Activated T-cell treated with anti-CD3 and anti-CD28 coated beads for 4 hours (primary cell): ENCODE data around the gene MAP10.
"Not testable (repeated sequence)": the region's sequence is repeated elsewhere in the genome, so short reads cannot be mapped to it uniquely, and the experiment has no call there.

Experiments
- DNase-seq: peaks from one replicate; pipeline ENCODE4 v3.0.0-alpha.2; 2020

The MAP10 gene

GRCh38 chr1:232805269-232806185 lies at the start of gene MAP10:
Gene MAP10, plus strand, starts transcription at chr1:232805416. Its CDS starts 34 bp downstream, at chr1:232805450.
- DNase-seq = peak; percentile 49

GRCh38 chr1:232764458-232765251 lies 40.6 kb upstream of the MAP10 start:
- no peak for DNase-seq

DNA sequence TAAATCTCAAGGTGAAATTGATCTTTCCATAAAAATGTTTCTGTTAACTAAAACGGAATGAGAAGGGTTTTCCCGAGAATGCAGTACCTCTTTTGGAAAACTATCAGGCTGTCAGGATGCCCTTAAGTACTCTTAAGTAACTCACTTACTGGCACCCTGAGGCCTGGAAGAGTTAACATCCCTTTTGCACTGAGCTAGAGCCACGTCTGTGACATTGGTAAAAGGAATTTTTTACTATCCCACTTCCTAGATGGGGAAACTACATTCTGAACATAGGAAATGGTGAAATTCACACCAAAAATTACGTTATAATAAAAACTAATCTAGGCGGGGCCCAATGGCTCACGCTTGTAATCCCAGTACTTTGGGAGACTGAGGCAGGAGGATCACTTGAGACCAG lies 39.7 kb upstream of the MAP10 start:
- DNase-seq = no peak

- DNase-seq = no peak
These were observed 38.9 kb upstream of the MAP10 start for GRCh38 chr1:232766241-232766890.

DNA sequence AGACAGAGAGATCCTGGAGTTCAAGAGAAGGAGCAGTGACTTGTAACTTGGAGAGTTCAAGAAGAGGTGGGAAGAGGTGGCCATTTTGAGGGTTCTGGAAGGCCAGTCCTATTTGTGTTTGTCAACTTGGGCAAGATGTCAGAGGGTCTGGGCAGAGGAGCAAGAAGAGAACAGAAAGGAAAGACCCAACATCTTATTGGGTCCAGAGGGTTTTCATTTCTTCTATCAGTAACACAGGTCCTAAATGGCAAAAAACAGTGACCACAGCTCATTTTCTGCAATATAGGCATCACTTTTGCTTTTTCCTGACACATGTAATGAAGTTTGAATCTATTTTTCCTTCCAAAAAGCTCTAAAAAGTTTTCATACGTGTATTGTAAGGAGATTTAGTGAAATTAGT lies 38.3 kb upstream of the MAP10 start:
- DNase-seq = no peak

GRCh38 chr1:232767305-232768074 lies 37.7 kb upstream of the MAP10 start:
- no peak for DNase-seq

DNA sequence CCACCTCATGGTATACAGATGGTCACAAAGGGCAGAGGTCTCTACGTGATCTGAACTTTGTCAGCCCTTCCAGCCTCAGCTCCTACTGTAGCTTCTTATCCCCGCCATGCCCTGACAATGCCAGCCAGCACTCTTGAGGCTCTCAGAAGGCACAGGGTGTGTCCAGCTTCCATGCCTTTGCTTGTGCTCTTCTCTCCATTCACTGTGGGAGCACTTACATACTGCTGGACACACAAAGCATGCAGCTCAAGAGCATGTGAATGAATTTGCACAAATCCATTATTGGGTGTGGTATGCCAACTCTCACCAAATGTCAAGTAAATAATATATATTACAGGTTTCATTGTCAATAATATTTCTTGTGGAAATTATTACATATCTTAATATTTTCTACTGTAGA lies 36.4 kb upstream of the MAP10 start:
- DNase-seq = no peak

DNA sequence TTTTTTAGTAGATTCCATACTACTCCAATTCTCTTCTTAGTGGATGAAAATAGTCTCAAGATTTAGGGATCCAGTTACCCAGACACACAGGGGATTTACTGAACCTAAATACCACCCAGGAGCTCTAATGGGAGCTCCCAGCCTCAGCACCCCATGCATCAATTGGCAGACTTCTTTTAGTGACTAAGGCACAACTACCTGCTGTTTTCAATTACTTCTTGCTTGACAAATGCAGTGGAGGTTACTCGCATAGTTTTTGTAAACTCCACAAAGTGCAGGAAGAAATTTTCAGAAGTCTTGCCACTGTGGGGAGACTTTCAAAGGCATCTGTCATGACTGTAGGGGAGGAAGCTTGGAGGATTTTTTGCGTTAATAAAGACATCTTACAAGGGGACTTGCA lies 35.5 kb upstream of the MAP10 start:
- no peak for DNase-seq

GRCh38 chr1:232773752-232774151 lies 31.5 kb upstream of the MAP10 start:
- no peak for DNase-seq

DNA sequence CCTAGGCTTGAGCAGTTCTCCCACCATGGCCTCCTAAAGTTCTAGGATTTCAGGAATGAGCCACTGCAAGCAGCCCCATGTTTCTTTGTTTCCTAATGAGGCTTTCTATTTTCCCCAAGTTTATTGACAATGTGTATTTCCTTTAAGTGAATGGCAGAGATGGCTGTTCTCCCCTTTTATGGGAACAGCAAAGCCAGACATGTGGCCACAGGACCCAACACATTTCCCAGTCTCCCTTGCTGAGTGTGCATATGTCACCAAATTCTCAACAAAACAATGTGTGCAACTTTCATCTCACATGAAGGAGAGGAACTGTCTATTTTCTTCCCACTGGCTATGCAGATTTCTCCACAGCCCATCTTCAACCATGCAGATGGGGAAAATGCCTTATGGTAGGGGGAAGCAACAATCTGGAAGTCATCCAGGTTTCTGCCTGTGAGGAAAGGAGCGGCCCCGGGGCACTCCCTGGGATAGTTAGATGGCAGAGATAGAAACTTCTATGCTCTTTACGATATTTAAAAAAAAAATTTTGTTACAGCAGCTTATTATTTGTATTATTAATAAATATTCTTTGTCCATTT lies 28.6 kb upstream of the MAP10 start:
- no peak for DNase-seq

DNA sequence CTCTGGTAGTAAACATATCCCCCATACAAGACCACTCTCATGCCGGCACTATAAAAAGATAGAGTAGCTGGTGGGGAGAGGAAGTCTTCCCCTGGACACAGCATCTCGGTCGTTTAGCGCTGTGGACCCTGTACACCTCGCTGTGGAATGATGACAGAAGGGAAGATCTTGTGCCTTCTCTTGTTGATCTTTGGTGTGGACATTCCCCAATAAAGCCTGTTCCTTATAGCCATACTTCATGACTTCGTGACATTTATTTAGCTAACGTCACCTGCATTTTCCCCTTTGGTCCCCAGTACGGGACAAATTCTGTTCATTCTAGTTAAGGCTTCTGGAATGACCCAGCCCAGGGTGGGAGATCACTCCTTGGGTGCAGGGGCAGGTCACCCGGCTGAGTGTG lies 24.9 kb upstream of the MAP10 start:
- DNase-seq = no peak

DNA sequence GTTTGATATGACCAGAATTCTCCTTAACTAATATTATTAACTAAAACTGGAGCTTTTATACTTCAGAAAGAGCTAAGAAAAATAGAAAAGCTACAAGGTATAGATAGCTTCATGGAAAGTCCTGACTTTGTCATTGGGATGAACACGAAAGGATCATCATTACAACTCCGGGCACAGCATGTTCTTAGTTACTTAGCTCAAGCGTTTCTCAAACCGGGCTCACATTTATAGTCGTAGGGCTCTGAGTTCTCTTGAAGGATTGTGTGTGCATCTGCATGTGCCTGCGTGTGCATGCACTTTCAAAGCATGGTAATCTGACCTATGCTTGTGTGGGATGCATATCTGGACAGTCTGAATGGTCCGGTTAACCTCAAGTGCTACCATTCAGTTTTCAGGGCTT lies 20.4 kb upstream of the MAP10 start:
- no peak for DNase-seq

DNA sequence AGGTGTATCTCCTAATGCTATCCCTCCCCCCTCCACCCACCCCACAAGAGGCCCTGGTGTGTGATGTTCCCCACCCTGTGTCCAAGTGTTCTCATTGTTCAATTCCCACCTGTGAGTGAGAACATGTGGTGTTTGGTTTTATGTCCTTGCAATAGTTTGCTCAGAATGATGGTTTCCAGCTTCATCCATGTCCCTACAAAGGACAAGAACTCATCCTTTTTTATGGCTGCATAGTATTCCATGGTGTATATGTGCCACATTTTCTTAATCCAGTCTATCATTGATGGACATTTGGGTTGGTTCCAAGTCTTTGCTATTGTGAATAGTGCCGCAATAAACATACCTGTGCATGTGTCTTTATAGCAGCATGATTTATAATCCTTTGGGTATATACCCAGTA lies 19.6 kb upstream of the MAP10 start:
- not testable (repeated sequence) for DNase-seq

- DNase-seq = no peak
These were observed 18.3 kb upstream of the MAP10 start for GRCh38 chr1:232786845-232787455.

DNA sequence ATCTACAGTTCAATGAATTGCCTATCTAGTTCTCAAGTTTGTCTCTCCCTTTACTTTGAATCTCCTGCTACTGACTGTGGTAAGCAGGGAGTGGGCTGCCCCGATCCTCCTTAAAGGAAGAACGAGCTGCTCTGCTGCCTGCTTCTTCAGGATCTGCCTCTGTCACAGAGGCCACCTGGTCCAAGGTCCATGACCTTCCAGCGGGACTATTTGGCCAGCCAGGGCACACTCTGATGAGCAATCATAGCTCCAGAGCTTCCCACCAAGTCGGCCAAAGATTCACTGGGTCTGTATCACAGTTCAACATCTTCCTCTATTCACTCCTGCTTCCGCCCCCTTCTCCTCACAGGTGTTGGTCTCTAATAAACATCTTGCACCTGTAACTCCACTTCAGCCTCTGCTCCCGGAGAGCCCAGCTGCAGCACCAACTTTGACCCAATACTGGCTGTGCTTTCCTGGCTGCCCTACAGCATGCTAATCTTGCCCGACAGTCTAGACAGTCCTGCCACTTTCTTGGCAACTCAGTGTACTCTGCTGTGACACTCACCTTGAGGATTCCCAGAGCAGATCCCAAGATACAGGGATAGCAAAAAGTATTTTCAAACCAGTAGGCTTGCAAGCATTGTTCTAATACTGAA lies 16.9 kb upstream of the MAP10 start:
- no peak for DNase-seq

DNA sequence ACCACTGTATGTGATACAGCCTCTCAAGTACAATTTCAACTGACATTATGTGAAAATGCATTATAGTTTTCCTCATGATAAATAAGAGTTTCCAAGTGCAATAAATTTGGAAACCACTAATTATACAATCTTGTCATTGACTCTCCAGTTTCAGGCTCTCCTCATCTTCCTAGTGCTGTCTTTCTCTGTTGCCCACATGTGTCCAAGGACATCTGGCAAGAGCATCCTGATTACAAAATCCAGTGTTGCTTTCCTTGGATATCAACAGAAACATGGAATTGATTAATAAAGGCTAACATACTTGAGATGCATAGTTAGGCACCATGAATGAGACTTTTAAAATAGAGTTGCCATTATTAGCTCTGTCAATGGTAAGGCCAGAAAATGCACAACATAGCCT lies 15.6 kb upstream of the MAP10 start:
- no peak for DNase-seq

- DNase-seq = peak; percentile 17
These were observed 12.3 kb upstream of the MAP10 start for GRCh38 chr1:232792949-232793348.

DNA sequence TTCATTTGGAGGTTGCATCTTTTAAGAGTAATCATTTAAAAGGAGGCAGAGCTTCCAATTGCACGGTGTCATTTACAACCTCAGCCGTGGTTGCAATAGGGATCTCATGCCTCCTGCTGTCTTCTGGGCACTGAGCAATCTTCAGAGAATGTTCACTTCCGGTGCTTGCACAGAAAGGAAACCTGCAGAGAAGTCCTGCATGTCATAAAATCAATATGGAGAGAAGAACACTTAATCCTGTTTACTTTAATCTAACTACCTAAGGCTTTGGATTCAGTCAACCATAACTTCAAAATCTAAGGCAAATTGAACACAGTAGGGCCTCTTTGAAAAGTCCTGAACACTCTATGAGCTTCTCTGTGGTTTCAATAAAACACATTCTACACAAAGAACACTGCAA lies 11.3 kb upstream of the MAP10 start:
- no peak for DNase-seq

DNA sequence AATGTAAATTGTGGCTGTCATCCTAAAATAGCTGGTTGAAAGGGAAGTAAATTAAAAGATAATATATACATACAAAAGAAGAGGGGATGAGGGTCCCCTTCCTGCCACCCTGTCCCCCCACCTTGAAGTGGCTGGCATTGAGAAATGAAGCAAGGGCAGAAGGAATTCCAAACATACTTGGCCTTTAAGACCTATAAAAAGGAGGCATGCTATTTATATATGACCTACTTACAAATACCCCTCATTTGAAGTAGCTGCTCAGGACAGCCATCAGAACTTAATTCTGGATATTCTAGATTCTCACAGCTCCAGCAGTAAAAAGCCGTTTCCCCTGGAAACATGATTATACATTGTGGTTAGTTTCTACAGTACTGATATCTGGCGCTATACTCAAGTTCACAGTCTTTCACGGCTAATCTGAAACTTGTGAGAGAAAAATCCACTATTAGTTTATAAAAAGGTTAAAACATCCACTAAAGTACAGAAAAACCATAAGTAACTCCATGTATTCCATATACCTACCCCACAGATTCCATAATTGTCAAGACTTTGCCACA lies 9.6 kb upstream of the MAP10 start:
- DNase-seq = no peak

DNA sequence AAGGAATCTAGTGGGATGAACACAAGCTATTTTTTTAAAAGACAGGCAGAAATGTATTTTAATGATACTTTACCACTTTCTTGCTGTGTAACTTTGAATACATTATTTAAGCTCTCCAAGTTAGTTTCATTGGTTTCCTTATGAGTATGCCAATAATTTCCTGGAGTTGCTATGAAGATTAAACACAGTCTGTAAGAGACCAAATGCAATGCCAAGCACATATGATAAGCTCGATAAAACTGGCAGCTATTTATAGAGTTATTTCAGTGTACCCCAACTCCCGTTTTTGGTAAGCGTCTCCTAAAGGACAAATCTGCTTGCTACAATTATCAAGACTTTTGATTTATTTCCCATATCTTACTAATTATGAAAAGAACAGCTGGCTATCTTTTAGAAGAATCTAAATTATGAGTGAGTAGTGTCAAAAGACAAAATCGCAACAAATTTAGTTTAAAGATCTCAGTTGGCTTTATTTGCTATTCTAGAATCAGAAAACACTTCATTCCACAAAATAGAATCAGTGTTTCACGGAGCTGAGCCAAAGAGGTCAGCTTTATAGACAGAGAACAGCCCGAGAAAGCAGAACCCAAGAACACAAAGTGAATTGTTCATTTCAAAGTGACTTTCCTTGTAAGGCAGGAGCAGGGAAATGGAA lies 7.2 kb upstream of the MAP10 start:
- no peak for DNase-seq

DNA sequence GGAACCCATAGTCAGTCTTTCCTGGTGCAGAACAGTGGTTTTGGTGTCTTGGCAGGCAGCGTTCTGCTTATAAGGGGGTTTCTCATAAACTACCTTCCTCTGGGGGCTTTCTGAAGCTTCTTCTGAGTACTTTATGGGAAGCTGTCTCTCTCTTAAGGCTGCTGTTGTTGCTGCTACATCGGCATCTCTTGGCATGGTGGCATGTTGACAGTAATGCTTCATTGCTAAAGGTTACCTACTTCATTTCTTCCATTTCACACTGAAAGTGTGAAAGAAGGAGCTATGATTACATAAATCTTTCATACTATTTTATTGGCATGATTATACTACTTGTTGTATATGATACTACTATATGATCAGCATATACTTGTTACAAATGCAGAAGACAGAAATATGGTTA lies 6.3 kb upstream of the MAP10 start:
- DNase-seq = no peak
